Lower leg skin (tissue), 4 donors: ENCODE measurements around the gene ZNF165. TPM values are rescaled to one million over a fixed set of nuclear protein-coding genes. Genes with fewer than 3 reads are reported as not detected.

ENCODE experiments used
- DNase-seq, 2 donors: peaks; one replicate each; pipeline ENCODE4 v3.0.0-alpha.2; 2019; ENCODE audit warnings: low spot score in 2 of 2
- H3K4me3 ChIP-seq: fragments of 200-600 bp; sonication (generic); 2 replicates; pipeline ENCODE4 v1.5.1; 2017; ENCODE audit warnings: mild to moderate bottlenecking, low read depth; ENCODE audit not compliant: poor library complexity, severe bottlenecking
- POLR2A ChIP-seq, 2 donors: fragments of 450-650 bp; IDR thresholded peaks; one replicate each; pipeline ENCODE4 v1.6.1; 2016 to 2017; ENCODE audit warnings: antibody characterized with exemption in 2 of 2, mild to moderate bottlenecking in 1 of 2, moderate library complexity in 1 of 2
- WGBS, 2 donors: methylation state at CpG; one replicate each; pipeline ENCODE4 v1.1.5; 2018; 5-methylcytosine and 5-hydroxymethylcytosine counted together
- intact Hi-C: fragments of 100-400 bp; cut with DNase I; formaldehyde crosslinking; loops from one replicate; pipeline ENCODE4 v1.15.0; 2023; ENCODE audit warnings: low total_unique reads
- total RNA-seq, 4 donors: library from RNA; depleted of rRNA; stranded (reverse); fragments of >200 nt; gene quantifications; one replicate each; pipeline ENCODE4 v1.1.0, GENCODE V29; 2016
- TF ChIP-seq, protein P1 (sequence below), 3 donors: fragments of 450-650 bp; IDR thresholded peaks; one replicate each; pipeline ENCODE4 v1.5.1; 2016; ENCODE audit warnings: antibody characterized with exemption in 3 of 3, mild to moderate bottlenecking in 3 of 3, moderate library complexity in 2 of 3

The ZNF165 gene
- total RNA-seq, 4 donors from 2014 or later = 0.72 to 3.1 (median 1.9) TPM

DNA sequence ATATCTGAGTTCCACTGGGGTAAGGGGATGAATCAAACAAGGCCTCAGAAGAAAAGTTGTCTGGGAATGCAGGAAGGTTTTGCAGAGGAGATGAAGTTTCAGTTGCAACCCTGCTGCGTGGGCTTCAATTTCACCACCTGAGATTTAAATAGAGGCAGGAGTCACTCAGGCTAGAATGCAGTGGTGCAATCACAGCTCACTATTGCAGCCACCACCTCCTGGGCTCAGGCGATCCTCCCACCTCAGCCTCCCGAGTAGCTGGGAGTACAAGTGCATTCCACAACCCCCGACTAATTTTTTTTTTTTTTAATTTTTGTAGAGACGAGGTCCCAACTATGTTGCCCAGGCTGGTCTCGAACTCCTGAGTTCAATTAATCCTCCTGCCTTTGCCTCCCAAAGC, 1.5 kb upstream of the ZNF165 start:
- intact Hi-C loops = no loop called here
- H3K4me3 ChIP-seq = no peak overlapping the region
- no peak for DNase-seq
- TF ChIP-seq POLR2A (IDR thresholded peaks at IDR 0.05) = no peak
- TF ChIP-seq, protein P1, sequence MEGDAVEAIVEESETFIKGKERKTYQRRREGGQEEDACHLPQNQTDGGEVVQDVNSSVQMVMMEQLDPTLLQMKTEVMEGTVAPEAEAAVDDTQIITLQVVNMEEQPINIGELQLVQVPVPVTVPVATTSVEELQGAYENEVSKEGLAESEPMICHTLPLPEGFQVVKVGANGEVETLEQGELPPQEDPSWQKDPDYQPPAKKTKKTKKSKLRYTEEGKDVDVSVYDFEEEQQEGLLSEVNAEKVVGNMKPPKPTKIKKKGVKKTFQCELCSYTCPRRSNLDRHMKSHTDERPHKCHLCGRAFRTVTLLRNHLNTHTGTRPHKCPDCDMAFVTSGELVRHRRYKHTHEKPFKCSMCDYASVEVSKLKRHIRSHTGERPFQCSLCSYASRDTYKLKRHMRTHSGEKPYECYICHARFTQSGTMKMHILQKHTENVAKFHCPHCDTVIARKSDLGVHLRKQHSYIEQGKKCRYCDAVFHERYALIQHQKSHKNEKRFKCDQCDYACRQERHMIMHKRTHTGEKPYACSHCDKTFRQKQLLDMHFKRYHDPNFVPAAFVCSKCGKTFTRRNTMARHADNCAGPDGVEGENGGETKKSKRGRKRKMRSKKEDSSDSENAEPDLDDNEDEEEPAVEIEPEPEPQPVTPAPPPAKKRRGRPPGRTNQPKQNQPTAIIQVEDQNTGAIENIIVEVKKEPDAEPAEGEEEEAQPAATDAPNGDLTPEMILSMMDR (IDR thresholded peaks at IDR 0.05) = no peak
- 87 to 92% methylated on average over 6 of the region's 6 CpGs for WGBS, 2 donors

DNA sequence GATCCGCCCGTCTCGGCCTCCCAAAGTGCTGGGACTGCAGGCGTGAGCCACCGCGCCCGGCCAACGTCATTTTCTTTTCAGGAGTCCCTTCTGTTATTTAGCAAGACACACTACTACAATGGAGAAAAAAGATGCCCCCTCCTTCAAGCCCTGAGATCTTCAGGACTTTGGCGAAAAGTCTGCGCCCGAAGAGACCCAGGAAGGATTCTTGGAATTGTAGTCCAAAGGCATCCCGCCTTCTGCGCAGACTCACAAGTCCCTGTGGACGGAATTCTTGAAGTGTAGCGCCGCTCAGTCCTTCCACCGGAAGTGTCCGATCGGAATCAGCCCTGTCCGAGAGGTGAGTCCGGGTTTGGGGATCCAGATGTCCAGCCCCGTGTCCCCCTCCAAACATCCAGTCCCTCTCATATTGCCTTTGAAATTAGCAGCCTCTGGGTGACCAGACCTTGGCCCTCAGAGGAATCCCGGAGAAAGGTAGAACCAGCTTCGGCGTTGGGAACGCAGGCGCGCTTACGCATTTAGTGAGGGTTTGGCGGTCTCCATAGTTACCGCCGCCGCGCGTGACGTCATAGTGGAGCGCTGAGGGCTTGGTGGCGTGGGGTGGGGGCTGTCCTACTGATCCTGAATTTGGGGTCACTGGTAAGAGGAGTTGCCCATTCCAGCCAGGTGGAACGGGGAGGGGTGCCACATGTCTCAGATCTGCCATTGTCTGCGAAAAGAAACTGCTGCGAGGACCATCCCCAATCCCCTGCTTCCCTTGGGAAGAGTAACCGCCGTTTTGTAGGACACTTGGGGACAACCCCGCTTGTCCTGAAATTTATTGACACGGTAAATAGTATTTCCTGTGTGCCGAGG, 490 bp downstream of the ZNF165 start:
- WGBS, 2 donors = 1% methylated on average over 42 to 45 of the region's 46 CpGs
- DNase-seq = peak; percentile 95 to 98
- intact Hi-C loops = no loop called here
- peak overlapping the region; percentile 49 for H3K4me3 ChIP-seq
- TF ChIP-seq POLR2A (IDR thresholded peaks at IDR 0.05) = no peak
- TF ChIP-seq, protein P1 (IDR thresholded peaks at IDR 0.05) = peak in 1 of 3 donors; percentile 56

DNA sequence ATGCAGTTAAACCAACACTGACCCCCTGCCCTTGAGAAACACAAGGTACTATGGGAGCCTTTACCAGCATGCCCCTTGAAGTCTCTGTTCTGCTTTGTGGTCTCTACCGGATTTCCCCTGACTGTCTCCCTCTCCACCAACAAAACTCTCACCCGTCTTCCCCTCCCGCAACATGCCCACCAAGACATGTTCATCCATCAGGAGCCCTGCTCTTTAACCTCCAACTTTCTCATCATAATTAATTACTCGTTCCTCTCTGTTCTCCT, 1.1 kb downstream of the ZNF165 start:
- intact Hi-C loops = no loop called here
- WGBS, 2 donors = 16 to 17% methylated on average over 4 of the region's 4 CpGs
- no peak for TF ChIP-seq POLR2A (IDR thresholded peaks at IDR 0.05)
- TF ChIP-seq, protein P1 (IDR thresholded peaks at IDR 0.05) = no peak
- DNase-seq = no peak
- H3K4me3 ChIP-seq = peak overlapping the region; percentile 49

DNA sequence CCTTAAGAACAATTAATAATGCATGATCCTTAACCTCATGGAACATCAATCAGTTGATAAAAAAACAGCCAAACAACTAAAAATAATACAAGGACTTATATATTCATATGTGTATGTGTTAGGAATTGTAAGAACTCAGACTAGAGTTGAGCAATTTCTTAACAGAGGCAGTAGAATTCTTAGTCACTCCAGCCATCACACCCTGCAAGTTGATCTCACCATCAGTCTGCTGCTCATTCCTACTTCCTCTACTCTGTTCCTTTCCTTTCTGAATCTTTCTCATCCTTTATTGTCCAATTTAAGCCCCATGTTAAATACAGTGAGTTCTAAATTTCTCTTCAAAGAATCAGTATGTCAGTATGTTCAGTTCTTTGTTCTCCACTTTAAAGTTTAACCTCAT, 2.6 kb downstream of the ZNF165 start:
- no peak for DNase-seq
- no peak for TF ChIP-seq POLR2A (IDR thresholded peaks at IDR 0.05)
- TF ChIP-seq, protein P1 (IDR thresholded peaks at IDR 0.05) = no peak
- intact Hi-C loops = no loop called here
- no peak overlapping the region for H3K4me3 ChIP-seq

DNA sequence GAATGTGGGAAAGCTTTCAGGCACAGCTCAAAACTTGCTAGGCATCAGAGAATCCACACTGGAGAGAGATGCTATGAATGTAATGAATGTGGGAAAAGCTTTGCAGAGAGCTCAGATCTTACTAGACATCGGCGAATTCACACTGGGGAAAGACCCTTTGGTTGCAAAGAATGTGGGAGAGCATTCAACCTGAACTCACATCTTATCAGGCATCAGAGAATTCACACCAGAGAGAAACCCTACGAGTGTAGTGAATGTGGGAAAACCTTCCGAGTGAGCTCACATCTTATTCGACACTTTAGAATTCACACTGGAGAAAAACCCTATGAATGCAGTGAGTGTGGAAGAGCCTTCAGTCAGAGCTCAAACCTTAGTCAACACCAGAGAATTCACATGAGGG, 8.7 kb downstream of the ZNF165 start:
- intact Hi-C loops = no loop called here
- DNase-seq = no peak
- no peak for TF ChIP-seq POLR2A (IDR thresholded peaks at IDR 0.05)
- TF ChIP-seq, protein P1 (IDR thresholded peaks at IDR 0.05) = no peak
- 94 to 96% methylated on average over 5 of the region's 5 CpGs for WGBS, 2 donors
- no peak overlapping the region for H3K4me3 ChIP-seq
